ENCODE results near the gene CDH11. TPM values are rescaled to one million over a fixed set of nuclear protein-coding genes. Genes with fewer than 3 reads are reported as not detected.

The CDH11 gene
- total RNA-seq, 1 donor from 2014 or later = 94.1 TPM

DNA sequence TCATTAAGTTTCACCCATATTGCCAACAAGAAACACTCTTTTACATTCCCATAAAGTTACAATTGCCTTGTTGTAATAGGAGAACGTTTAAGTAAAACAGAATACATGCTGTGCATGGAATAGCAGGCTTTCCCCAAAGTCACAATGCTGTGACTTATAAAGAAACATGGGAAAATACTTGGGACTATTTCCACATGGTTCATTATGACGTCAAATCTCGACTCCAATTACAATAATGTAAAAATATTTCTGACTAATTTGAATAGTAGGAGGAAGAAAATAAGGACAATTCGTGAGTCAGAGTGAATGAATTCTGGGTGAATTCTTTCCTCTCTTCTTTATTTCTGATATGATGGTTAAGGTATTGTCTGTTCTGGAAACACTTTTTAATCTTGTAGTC, 52.8 kb downstream of the CDH11 start:
- intact Hi-C loops (cut with DNase I) = no loop called here
- no peak for ATAC-seq
- TF ChIP-seq, protein P1, sequence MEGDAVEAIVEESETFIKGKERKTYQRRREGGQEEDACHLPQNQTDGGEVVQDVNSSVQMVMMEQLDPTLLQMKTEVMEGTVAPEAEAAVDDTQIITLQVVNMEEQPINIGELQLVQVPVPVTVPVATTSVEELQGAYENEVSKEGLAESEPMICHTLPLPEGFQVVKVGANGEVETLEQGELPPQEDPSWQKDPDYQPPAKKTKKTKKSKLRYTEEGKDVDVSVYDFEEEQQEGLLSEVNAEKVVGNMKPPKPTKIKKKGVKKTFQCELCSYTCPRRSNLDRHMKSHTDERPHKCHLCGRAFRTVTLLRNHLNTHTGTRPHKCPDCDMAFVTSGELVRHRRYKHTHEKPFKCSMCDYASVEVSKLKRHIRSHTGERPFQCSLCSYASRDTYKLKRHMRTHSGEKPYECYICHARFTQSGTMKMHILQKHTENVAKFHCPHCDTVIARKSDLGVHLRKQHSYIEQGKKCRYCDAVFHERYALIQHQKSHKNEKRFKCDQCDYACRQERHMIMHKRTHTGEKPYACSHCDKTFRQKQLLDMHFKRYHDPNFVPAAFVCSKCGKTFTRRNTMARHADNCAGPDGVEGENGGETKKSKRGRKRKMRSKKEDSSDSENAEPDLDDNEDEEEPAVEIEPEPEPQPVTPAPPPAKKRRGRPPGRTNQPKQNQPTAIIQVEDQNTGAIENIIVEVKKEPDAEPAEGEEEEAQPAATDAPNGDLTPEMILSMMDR (IDR thresholded peaks at IDR 0.05) = no peak
- Histone ChIP-seq H3K4me1 (peaks cover 3% of the 10 kb centered on the region), H3K4me3 (no peak overlapping the region), H3K27ac (no peak overlapping the region), H3K9me3 (no peaks in the 10 kb centered on the region), H3K27me3 (ENCODE audit: low read depth) (no peaks in the 10 kb centered on the region), H3K36me3 (no peaks in the 10 kb centered on the region)
- no peak for DNase-seq

DNA sequence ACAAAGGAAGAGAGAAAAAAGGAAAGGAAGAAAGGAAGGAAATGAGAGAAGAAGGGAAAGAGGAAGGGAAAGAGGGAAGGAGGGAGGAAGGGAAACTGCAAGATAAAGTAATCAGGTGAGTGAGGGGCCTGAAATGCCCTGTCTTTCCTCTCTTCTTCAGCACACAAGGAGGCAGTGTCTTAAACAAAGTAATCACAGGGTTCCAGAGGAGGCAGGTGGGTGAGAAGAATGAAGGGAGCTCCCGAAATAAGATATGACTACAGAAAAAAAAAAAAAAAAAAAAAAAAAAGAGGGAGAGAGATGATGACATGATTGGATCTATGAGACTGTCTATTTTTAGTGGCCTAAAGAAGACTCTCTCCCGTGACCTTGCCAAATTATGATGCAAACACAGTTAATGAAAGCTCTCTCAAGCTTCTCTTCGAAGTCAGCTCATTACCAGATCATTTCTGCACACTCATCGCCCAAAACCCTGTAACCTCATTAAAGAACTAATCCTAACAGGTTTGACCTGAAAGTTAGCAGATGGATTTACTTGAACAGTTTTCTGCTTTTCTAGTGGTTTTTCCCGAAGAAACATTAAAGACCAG, 53.6 kb downstream of the CDH11 start:
- H3K4me1 ChIP-seq = peaks cover 6% of the 10 kb centered on the region
- no peak for DNase-seq
- TF ChIP-seq, protein P1 (IDR thresholded peaks at IDR 0.05) = no peak
- intact Hi-C loops (cut with DNase I) = no loop called here
- no peaks in the 10 kb centered on the region for H3K9me3 ChIP-seq
- H3K36me3 ChIP-seq = no peaks in the 10 kb centered on the region
- H3K27me3 ChIP-seq (ENCODE audit: low read depth) = no peaks in the 10 kb centered on the region
- no peak overlapping the region for H3K4me3 ChIP-seq
- ATAC-seq = no peak
- no peak overlapping the region for H3K27ac ChIP-seq

DNA sequence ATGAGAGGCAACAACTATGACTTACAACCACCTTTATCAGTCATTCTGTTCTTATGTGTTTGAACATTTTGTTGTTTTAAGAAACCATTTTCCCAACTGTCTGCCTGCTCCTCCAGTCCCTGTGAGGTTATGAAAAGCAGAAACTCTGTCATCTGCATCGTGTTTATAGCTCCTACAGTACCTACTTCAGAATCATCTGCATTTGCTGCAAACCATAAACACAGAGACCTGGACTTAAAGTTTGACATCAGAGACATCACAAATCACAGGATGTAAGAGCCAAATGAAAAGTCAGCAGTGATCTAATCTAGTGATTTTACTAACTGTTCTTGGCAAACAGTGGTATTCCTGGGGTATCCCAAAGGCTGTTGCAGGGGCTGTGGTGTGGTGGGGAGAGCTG, 55.2 kb downstream of the CDH11 start:
- Histone ChIP-seq H3K27me3 (ENCODE audit: low read depth) (no peaks in the 10 kb centered on the region), H3K9me3 (no peaks in the 10 kb centered on the region), H3K27ac (no peak overlapping the region), H3K4me1 (peaks cover 6% of the 10 kb centered on the region), H3K4me3 (no peak overlapping the region), H3K36me3 (no peaks in the 10 kb centered on the region)
- ATAC-seq = no peak
- intact Hi-C loops (cut with DNase I) = no loop called here
- TF ChIP-seq, protein P1 (IDR thresholded peaks at IDR 0.05) = no peak
- no peak for DNase-seq

DNA sequence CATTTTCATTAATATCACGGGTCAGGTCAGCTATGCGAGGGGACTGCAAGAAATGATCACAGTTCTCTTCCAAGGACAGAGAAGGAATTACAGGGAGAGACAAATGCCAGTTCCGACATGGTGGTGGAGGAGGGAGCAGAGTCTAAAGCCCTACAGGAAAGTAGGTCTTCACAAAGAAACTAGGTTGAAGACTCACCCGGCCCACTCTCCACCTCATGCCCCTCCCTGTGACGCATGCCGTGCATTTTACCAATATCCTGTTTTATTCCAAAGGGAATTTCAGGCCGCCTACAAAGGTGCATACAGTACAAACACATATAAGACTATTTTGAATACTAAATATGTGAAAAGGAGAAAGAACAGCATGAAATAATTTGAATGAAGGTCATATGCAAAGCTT, 56.8 kb downstream of the CDH11 start:
- Histone ChIP-seq H3K36me3 (no peaks in the 10 kb centered on the region), H3K4me3 (no peak overlapping the region), H3K27ac (no peak overlapping the region), H3K9me3 (no peaks in the 10 kb centered on the region), H3K27me3 (ENCODE audit: low read depth) (no peaks in the 10 kb centered on the region), H3K4me1 (peaks cover 6% of the 10 kb centered on the region)
- TF ChIP-seq, protein P1 (IDR thresholded peaks at IDR 0.05) = no peak
- no peak for DNase-seq
- intact Hi-C loops (cut with DNase I) = no loop called here
- ATAC-seq = no peak

DNA sequence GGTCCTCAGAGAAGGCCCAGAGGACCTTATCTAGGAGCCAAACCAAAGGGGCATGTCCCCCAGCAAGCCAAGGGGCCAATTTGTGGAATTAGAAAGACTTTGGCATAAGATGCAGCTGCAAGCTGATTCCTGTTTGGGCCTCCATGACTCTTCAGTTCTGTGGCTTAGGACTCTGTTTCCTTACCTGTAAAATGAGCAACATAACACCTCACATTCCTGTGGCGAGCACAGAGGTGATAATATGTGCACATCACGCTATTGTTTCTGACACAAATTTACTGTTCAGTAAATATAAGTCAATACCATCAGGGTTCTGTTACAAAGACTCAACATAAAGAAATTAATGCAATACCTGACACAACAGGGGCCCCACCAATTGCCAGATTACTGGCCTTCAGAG, 57.7 kb downstream of the CDH11 start:
- Histone ChIP-seq H3K4me1 (peaks cover 6% of the 10 kb centered on the region), H3K4me3 (no peak overlapping the region), H3K36me3 (no peaks in the 10 kb centered on the region), H3K27ac (no peak overlapping the region), H3K27me3 (ENCODE audit: low read depth) (no peaks in the 10 kb centered on the region), H3K9me3 (no peaks in the 10 kb centered on the region)
- intact Hi-C loops (cut with DNase I) = no loop called here
- DNase-seq (no peak), ATAC-seq (no peak)
- TF ChIP-seq, protein P1 (IDR thresholded peaks at IDR 0.05) = no peak

All from lower lobe of right lung (tissue), 2 donors.